ENCODE data around the gene ITPR2.
"Not testable (repeated sequence)": the region's sequence is repeated elsewhere in the genome, so short reads cannot be mapped to it uniquely, and the experiment has no call there.

The ITPR2 gene

DNA sequence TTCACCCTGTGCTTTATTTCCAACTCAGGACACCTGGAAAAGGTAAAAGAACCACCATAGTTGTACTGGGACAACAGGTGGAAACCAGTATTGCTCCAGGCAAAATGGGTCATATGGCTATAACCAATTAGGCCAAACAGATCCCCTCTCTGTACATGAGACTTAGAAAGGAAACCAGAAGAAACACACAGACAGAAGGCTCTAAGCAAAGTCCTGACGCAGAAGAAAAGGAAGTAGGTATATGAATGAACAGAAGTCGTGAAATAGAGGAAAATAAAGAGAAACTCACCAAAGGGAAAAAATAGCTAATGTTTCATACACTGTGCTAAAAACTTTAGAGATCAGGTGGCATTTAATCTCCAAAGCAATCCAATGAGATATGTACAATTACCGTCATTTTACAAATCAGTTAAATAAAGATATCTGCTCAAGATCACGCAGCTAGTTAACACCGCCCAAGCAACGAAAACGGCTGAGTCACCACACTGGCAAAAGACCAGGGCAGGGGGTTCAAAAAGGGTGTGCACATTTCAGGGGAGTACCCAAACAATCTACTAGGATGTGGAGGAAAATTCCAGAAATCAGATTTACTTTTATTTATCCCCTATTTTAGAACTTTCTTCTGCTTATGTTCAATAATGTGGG is 82.3 kb downstream of the ITPR2 start:
- DNase-seq, result no peak

DNA sequence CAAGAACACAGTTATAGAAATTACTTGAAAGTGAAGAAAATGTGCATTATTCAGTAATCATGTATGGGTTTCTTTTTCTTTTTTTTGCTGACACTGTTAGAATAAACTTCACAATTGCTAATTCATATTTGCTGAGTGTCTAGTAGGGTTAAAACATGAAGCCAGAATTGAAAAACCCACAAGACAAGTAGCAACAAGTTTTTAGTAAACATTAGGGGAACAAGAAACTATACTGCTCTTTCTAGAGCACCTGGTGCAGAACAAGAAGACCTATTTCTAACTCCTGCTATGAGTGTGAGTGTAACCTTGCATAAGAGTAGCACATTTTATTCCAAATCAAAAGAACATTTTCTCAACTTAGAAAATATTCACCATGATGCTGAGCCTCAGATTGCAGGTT is 83.2 kb downstream of the ITPR2 start:
- no peak for DNase-seq

- DNase-seq, result peak; percentile 43
Measured at GRCh38 chr12:26748741-26749431, 84.1 kb downstream of the ITPR2 start.

GRCh38 chr12:26748412-26748740 is 84.6 kb downstream of the ITPR2 start:
- DNase-seq, result no peak

- peak; percentile 85 for DNase-seq
Measured at GRCh38 chr12:26746121-26746714, 86.8 kb downstream of the ITPR2 start.

- no peak for DNase-seq
Measured at GRCh38 chr12:26744697-26745440, 88.1 kb downstream of the ITPR2 start.

DNA sequence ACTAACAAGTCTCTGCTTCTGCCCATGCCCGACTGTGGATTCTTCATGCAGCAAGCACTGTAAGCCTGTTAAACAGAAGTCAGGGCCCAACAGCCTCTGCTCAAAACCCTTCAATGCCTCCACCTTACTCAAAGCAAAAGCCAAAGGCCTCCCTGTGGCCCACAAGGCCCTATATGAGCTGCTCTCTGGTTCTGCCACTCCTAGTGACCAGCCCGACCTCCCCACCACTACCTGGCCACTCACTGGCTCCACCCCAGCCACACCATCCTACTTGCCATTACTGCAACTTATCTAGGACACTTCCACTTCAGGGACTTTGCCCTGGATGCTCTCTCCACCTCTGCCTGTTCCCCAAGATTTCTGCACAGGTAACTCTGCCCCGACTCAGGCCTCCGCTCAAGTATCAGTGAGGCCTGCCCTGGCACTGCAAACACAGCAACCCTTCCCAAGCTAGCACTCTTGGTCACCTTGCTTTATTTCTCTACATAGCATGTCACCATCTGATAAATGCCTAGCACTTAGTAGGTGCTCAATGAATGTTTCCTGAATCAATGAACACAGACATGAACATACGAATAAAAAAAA is 88.9 kb downstream of the ITPR2 start:
- DNase-seq, result no peak

DNA sequence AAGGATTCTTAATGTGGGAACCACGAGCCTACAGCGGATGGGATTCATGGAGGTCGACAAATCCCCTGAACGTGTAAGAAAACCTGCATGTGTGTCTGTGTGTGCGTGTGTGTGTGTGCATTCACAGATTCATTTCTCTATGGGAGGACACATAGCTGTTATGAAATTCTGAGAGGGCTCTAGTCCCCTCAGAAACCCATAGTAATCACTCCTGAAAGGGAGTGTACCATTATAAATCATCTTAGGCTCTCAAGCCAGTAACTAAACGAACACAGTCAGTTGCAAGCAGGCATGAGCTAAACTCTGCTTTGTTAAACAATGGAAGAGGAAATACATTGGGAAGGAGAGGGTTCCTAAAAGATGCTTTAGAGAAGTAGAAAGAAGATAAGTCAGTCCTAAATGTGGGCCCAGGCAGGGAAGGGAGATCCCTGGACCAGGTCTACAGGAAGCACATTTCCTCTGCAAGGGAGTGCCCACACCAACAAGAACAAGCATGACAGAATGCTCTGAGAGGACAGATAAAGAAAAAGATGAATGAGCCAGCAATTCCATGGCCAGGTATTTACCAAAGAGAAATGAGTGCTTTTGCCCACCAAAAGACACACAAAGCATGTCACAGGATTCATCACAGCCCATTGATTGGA is 91.3 kb downstream of the ITPR2 start:
- no peak for DNase-seq

DNA sequence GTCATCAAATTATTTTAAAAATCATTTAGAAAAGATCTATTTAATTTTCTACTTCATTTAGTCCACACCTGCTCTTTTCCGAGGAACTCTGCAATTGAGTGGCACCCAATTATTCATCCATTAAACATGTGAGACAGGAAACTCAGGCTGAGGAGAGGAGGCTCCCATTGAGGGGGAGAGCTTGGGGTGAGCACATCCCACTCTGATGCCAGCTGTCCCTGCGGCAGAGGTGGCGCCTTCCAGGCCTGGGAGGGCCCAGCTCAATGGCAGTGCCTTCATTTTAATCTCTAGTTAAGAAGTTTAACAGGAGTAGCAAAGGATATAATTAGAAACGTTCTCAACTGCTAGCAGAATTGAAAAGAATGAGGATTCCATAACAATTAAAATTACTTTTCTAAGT is 92.0 kb downstream of the ITPR2 start:
- DNase-seq, result no peak

DNA sequence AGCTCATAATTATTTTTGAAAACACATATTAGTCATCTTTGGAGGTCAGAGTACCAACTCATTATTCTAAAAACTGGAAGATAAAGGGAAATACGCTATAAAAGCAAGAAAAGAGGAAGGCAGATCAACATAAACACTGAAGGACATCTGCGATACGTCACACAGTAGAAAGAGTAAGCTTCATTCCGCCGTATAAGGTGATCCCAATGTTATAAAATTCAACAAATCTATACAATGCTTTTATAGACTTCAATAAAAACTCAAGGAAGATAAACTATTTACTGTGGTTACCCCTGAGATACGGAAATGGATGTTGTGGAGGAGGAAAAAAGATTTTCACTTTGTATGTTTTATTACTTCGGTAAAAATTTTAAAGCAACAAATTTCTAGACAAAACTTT is 92.6 kb downstream of the ITPR2 start:
- DNase-seq, result no peak

- DNase-seq, result no peak
Measured at GRCh38 chr12:26737487-26738030, 95.4 kb downstream of the ITPR2 start.

DNA sequence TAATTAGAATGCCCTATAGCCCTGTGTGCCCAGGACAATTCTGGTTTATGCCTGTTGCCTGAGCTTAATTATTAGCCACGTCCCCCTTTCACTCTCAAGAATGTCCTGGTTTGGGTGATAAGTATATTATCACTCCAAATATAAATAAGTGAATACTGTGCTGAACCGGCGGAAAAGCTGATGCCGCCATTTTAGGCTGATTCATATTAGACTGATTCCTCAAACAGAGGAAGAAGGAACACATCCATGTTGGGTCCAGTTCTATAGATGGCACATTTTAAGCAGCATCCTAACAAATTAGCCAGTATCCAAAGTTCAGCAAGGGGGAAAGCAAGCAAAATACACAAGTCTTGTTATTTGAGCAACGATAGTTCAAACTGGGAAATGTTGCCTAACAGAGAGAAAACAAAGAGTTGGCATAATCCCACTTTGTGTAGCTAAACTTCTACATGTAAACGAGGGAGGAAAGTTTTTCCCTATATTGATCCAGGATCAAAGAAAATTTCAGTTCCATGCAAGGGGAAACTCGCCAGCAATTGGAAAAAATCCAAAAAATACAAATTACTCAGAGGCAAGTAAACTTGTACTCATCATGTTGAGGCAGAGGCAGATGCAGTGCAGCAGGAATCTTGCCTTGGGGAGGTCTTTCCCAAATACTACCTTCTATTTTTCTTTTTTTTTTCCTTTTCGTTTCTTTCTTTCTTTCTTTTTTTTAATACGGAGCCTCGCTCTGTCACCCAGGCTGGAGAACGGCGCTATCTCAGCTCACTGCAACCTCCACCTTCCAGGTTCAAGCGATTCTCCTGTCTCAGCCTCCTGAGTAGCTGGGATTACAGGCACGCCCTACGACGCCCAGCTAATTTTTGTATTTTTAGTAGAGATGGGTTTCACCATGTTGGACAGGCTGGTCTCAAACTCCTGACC is 96.2 kb downstream of the ITPR2 start:
- DNase-seq, result peak; percentile 58

DNA sequence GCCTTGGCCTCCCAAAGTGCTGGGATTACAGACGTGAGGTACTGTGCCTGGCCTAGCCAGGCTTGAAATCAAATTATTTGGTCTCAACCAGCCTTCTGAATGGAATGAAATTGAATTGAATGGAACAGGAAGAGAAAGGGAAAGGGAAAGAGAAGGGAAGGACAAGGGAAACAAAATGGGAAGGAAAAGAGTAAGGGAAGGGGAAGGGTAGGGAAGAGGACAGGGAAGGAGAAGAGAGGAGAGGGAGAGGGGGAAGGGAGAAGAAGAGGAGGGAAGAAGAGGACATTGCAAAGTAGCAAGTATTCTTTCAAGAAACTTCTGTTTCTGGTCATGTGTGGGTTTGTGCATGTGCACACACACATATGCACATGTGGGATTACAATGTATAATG is 97.8 kb downstream of the ITPR2 start:
- DNase-seq, result no peak

DNA sequence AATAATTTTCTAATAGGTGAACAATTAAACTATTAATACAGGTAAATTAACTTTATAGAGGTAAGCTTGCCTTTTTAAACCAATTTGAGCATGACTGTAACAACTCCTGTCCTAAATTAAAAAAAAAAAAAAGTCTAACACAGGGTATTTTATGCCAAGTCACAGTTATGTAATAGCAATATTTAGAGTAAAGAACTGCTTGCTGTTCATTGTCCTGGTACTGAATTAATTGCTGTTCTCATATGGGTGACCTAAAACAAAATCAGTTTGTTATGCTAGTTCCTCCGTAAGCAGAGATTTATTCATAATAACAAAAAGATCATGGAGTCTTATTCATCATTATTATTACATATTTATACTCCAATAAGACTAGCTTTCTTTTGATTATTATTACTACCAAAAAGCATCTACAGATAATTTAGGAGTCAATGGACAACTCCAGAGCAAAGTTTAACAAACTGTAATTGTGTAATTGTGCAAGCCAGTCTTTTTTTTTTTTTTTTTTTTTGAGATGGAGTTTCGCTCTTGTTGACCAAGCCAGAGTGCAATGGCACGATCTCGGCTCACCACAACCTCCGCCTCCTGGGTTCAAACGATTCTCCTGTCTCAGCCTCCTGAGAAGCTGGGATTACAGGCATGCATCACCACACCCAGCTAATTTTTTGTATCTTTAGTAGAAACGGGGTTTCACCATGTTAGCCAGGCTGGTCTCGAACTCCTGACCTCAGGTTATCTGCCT is 98.3 kb downstream of the ITPR2 start:
- no peak for DNase-seq

DNA sequence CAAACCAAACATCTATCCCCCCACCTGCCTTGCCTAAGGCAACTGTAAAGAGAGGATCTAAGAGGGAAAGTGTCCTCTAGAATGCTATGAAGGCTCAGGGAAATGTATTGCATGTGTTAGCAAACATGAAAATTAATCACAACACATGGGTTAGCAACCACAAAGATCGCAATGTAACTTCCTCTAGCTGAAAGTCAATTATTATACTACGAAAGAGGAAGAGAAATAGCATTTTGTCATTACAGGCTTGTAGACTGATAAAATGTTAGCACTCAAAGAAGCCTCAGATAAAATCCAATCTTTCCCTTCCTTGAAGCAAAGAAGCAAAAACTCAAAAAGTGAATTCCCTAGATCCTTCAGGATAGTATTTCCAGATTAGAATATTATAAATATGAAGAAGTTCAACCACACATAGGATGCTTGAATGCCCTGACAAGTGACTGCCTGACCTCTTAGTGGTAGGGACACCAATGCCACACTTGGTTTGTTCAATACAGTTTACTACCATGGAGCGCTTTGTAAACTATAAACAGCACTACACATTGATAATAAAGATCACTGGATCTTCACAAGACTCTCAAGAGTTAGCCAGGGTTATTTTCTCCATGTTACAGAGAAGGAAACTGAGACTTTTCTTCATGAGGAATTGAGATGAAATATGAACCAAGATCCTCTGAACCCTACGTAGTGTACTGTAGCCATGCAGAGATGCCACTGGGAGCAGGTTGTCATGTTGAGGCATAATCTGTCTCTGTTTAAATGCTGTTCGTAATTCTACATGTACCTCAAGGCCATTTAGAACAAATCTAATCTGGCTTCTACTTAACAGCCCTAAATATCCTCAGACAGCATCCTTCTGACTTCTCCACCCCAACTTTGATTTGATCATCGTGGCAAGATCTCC is 100.7 kb downstream of the ITPR2 start:
- no peak for DNase-seq

DNA sequence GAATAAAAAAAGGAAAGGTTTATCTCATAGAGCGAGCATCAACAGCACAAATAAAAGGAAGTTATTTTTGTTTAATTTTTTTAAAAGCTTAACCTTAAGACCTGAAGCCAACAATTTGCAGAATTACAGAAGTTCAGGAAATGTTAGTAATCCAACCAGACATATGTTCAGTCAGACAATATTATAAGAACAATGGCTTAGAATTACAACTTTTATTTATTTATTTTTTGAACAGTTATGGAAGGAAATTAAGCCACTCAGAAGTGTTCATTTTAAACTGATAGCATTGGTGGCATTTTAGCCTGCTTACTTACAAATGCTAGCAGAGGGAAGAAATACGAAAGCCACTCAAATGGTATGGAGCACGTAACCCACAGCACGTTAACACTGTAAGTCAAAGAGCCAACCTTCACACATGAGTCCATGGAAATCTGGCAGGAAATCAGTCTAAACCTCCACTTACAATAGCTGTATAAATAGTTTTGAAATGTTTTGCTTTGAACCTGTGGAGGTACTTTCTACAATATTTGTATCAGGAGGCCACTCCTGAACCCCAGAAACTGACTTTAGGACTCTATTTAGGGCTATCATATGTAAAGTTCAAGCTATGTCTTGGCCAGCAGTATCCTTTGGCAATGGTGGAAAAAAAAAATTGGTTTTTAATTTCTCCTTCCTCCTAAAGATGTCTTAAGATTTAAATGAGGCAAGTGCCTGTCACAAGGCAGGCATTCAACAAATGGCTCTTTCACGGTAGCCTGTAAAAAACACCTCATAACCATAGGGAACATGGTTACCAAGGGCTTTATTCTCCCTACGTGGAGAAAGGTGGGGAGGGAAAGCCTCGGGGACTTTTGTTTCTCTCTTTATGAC is 102.3 kb downstream of the ITPR2 start:
- no peak for DNase-seq

- not testable (repeated sequence) for DNase-seq
Measured at GRCh38 chr12:26729137-26729671, 103.8 kb downstream of the ITPR2 start.

Measured in HCEC 1CT (cell line).